GM13977 (cell line): Measurements from ENCODE around the gene CDYL.

ENCODE experiments used
- DNase-seq: peaks from one replicate; pipeline ENCODE4 v3.0.0; 2012; ENCODE audit warnings: low spot score
- CTCF ChIP-seq: IDR thresholded peaks from 2 replicates; pipeline ENCODE4 v1.5.1; 2012; ENCODE audit warnings: mild to moderate bottlenecking, control low read depth; ENCODE audit not compliant: insufficient read depth; ENCODE audit errors: extremely low read depth, missing control alignments
- in situ Hi-C: fragments of 300-500 bp; cut with MboI; formaldehyde crosslinking; loops from one replicate; pipeline ENCODE4 v1.12.0; 2022; ENCODE audit warnings: low sequenced_read_pairs, low pct_unique_long_range_greater_than_20kb, mixed read lengths, inconsistent platforms; ENCODE audit not compliant: unreplicated experiment

Gene CDYL

GRCh38 chr6:4923081-4923480, 146.9 kb downstream of the CDYL start:
- no peak for TF ChIP-seq CTCF
- in situ Hi-C loops: no loop called here
- DNase-seq: no peak

- DNase-seq: no peak
- in situ Hi-C loops: no loop called here
- TF ChIP-seq CTCF: no peak
Measured at GRCh38 chr6:4924661-4925271, 148.6 kb downstream of the CDYL start.

- in situ Hi-C loops: no loop called here
- no peak for TF ChIP-seq CTCF
- no peak for DNase-seq
Measured at GRCh38 chr6:4925580-4925979, 149.4 kb downstream of the CDYL start.

GRCh38 chr6:4928426-4928825, 152.2 kb downstream of the CDYL start:
- no peak for DNase-seq
- no peak for TF ChIP-seq CTCF
- in situ Hi-C loops: no loop called here

GRCh38 chr6:4929097-4929718, 153.0 kb downstream of the CDYL start:
- in situ Hi-C loops: no loop called here
- TF ChIP-seq CTCF: no peak
- DNase-seq: no peak

GRCh38 chr6:4930025-4930691, 154.0 kb downstream of the CDYL start:
- no peak for DNase-seq
- in situ Hi-C loops: no loop called here
- no peak for TF ChIP-seq CTCF
